Spleen (tissue), 11 donors: ENCODE data around the gene C20orf144. TPM values are rescaled to one million over a fixed set of nuclear protein-coding genes. Genes with fewer than 3 reads are reported as not detected.

Source experiments
- DNase-seq: peaks from one replicate; pipeline ENCODE4 v3.0.0-alpha.2; 2020
- H3K27ac ChIP-seq, 8 donors: fragments of 200-600 bp; sonication (generic) in 7 of 8; 1 replicate in 4 of 8; 2 replicates in 4 of 8; pipeline versions ENCODE4 v1.5.0 to v1.8.0; 2016 to 2021; ENCODE audit warnings: inconsistent platforms in 4 of 8, mild to moderate bottlenecking in 4 of 8, moderate library complexity in 1 of 8
- H3K27me3 ChIP-seq, 7 donors: fragments of 200-600 bp; sonication (generic) in 6 of 7; replicated peaks in 1 of 7; 1 replicate in 4 of 7; 2 replicates in 3 of 7; pipeline versions ENCODE4 v1.5.0 to v1.8.0; 2016 to 2021; ENCODE audit warnings: inconsistent platforms in 3 of 7, mild to moderate bottlenecking in 1 of 7
- H3K36me3 ChIP-seq, 6 donors: fragments of 200-600 bp; sonication (generic) in 5 of 6; 1 replicate in 4 of 6; 2 replicates in 2 of 6; pipeline versions ENCODE4 v1.5.0 to v1.8.0; 2016 to 2021; ENCODE audit warnings: inconsistent platforms in 2 of 6
- H3K4me1 ChIP-seq, 6 donors: fragments of 200-600 bp; sonication (generic) in 5 of 6; 1 replicate in 3 of 6; 2 replicates in 3 of 6; pipeline versions ENCODE4 v1.5.0 to v1.8.0; 2016 to 2021; ENCODE audit warnings: inconsistent platforms in 3 of 6
- H3K4me3 ChIP-seq, 8 donors: fragments of 200-600 bp; sonication (generic) in 7 of 8; 1 replicate in 4 of 8; 2 replicates in 4 of 8; pipeline versions ENCODE4 v1.5.0 to v1.8.0; 2016 to 2021; ENCODE audit warnings: inconsistent platforms in 4 of 8, mild to moderate bottlenecking in 4 of 8, moderate library complexity in 2 of 8
- H3K9me3 ChIP-seq, 8 donors: fragments of 200-600 bp; sonication (generic) in 7 of 8; 1 replicate in 4 of 8; 2 replicates in 4 of 8; pipeline versions ENCODE4 v1.5.0 to v1.8.0; 2016 to 2021; ENCODE audit warnings: inconsistent platforms in 4 of 8
- CTCF ChIP-seq, 11 experiments: fragments of 200-600 bp in 7 of 11; fragments of 450-650 bp in 4 of 11; sonication (generic) in 4 of 11; IDR thresholded peaks in 8 of 11; conservative IDR thresholded peaks in 3 of 11; 1 replicate in 7 of 11; 2 replicates in 4 of 11; pipeline versions ENCODE4 v1.4.0 to v1.8.0; 2016 to 2021; ENCODE audit warnings: antibody characterized with exemption in 11 of 11, inconsistent platforms in 4 of 11, mild to moderate bottlenecking in 1 of 11
- POLR2A ChIP-seq, 3 donors: fragments of 450-650 bp; IDR thresholded peaks; one replicate each; pipeline ENCODE4 v1.5.1; 2017; ENCODE audit warnings: antibody characterized with exemption in 3 of 3, mild to moderate bottlenecking in 1 of 3
- POLR2AphosphoS5 ChIP-seq, 3 donors: sonication (generic); formaldehyde crosslinking; IDR thresholded peaks; one replicate each; pipeline ENCODE4 v1.5.1; 2017; ENCODE audit warnings: antibody characterized with exemption in 3 of 3
- WGBS, 5 donors: extraction: QIAGEN DNeasy Blood & Tissue Kit in 3 of 5; methylation state at CpG; one replicate each; pipeline versions ENCODE4 v1.1.5 to v1.1.7; 2013 to 2018; 5-methylcytosine and 5-hydroxymethylcytosine counted together
- intact Hi-C: fragments of 100-400 bp; cut with DNase I; formaldehyde crosslinking; loops from one replicate; pipeline ENCODE4 v1.15.0; 2023; ENCODE audit warnings: low total_unique reads
- polyA plus RNA-seq, 3 donors: library from polyadenylated mRNA; stranded (reverse); fragments of 200-250 nt; gene quantifications; one replicate each; pipeline ENCODE4 v1.2.1, GENCODE V29; 2013
- total RNA-seq, 7 donors: library from RNA; depleted of rRNA in 3 of 7; stranded (reverse); fragments of >200 nt in 3 of 7; fragmentation: NEBNext Ultra II Directional in 4 of 7; extraction: Animal tissue kit (Norgen Biotek cat#: 25700) in 4 of 7; gene quantifications; one replicate each; pipeline versions ENCODE4 v1.1.0 to v1.2.1, GENCODE V29; 2016 to 2021
- donor health status: healthy with polysubstance abuse.
- donor health status: DM: no; HTN: no; CAD: no; lungs with moderate emphysema.
- donor health status: DM: no; HTN: no; CAD: no.
- donor health status: Bipolar disorder and iron deficiency.
- donor health status: healthy.
- donor health status: DM: no; HTN: no; CAD: no.
- donor health status: DM: yes; HTN: yes; CAD: no.

The C20orf144 gene
- total and polyA plus RNA-seq, 10 donors = 0.06 to 0.14 (median 0.09) TPM; not detected in 7

- Histone ChIP-seq H3K4me1 (peaks cover 5 to 67% (median 45%) of the 10 kb centered on the region in 6 donors), H3K27ac (peak overlapping the region in 5 of 8 donors; percentile 92 to 96 (median 93)), H3K27me3 (no peaks in the 10 kb centered on the region), H3K9me3 (no peaks in the 10 kb centered on the region), H3K4me3 (no peak overlapping the region), H3K36me3 (peaks cover 0 to 19% (median 2%) of the 10 kb centered on the region in 6 donors)
- intact Hi-C loops = no loop called here
- no peak for DNase-seq
- no peak for TF ChIP-seq POLR2A (IDR thresholded peaks at IDR 0.05)
- WGBS, 5 donors = 93 to 100% (median 95%) methylated on average over 2 of the region's 2 CpGs
Measured at GRCh38 chr20:33664762-33665144, 2.6 kb downstream of the C20orf144 start.

GRCh38 chr20:33666293-33667244, 4.4 kb downstream of the C20orf144 start, which contains the start of gene ACTL10:
ACTL10 (plus strand) TSS chr20:33666943; CDS start chr20:33667498, 555 bp downstream.
- TF ChIP-seq CTCF (IDR thresholded peaks at IDR 0.05 in 8 of 11, conservative IDR thresholded peaks at IDR 0.05 in 3 of 11) = peak in 8 of 11 experiments; percentile 21 to 45 (median 36)
- peak; percentile 87 to 92 (median 88) for TF ChIP-seq POLR2AphosphoS5 (IDR thresholded peaks at IDR 0.05)
- peak in 1 of 3 donors; percentile 88 for TF ChIP-seq POLR2A (IDR thresholded peaks at IDR 0.05)
- 2 to 19% (median 2%) methylated on average over 31 to 50 of the region's 50 CpGs for WGBS, 5 donors
- peak; percentile 97 for DNase-seq
- no peaks in the 10 kb centered on the region for H3K27me3 ChIP-seq
- H3K4me1 ChIP-seq = peaks cover 5 to 67% (median 45%) of the 10 kb centered on the region in 6 donors
- intact Hi-C loops = no loop called here
- no peaks in the 10 kb centered on the region for H3K9me3 ChIP-seq
- H3K36me3 ChIP-seq = peaks cover 0 to 31% (median 0%) of the 10 kb centered on the region in 6 donors
- peak within 1 kb of the TSS; percentile 80 to 94 (median 88) for H3K27ac ChIP-seq
- peak within 1 kb of the TSS; percentile 59 to 89 (median 76) for H3K4me3 ChIP-seq

GRCh38 chr20:33667245-33667675, 5.1 kb downstream of the C20orf144 start:
- Histone ChIP-seq H3K4me3 (peak overlapping the region; percentile 59 to 89 (median 76)), H3K4me1 (peaks cover 5 to 70% (median 46%) of the 10 kb centered on the region in 6 donors), H3K27ac (peak overlapping the region; percentile 80 to 94 (median 88)), H3K27me3 (no peaks in the 10 kb centered on the region), H3K36me3 (peaks cover 0 to 33% (median 0%) of the 10 kb centered on the region in 6 donors), H3K9me3 (no peaks in the 10 kb centered on the region)
- intact Hi-C loops = no loop called here
- WGBS, 5 donors = 1 to 69% (median 6%) methylated on average over 17 to 55 of the region's 55 CpGs
- TF ChIP-seq CTCF (IDR thresholded peaks at IDR 0.05 in 8 of 11, conservative IDR thresholded peaks at IDR 0.05 in 3 of 11) (no peak), POLR2AphosphoS5 (IDR thresholded peaks at IDR 0.05) (no peak), POLR2A (IDR thresholded peaks at IDR 0.05) (no peak)
- DNase-seq = peak; percentile 92

GRCh38 chr20:33667676-33668465, 5.7 kb downstream of the C20orf144 start:
- intact Hi-C loops = no loop called here
- peak; percentile 98 for DNase-seq

More at GRCh38 chr20:33667676-33668465, 5.7 kb downstream of the C20orf144 start:
- Histone ChIP-seq H3K4me1 (peaks cover 5 to 70% (median 48%) of the 10 kb centered on the region in 6 donors), H3K4me3 (peak overlapping the region; percentile 59 to 89 (median 76)), H3K27ac (peak overlapping the region; percentile 80 to 94 (median 88)), H3K36me3 (peaks cover 0 to 33% (median 0%) of the 10 kb centered on the region in 6 donors), H3K9me3 (no peaks in the 10 kb centered on the region), H3K27me3 (no peaks in the 10 kb centered on the region)
- 2 to 44% (median 12%) methylated on average over 11 to 47 of the region's 47 CpGs for WGBS, 5 donors
- TF ChIP-seq CTCF (IDR thresholded peaks at IDR 0.05 in 8 of 11, conservative IDR thresholded peaks at IDR 0.05 in 3 of 11) = peak; percentile 90 to 98 (median 96)
- no peak for TF ChIP-seq POLR2A (IDR thresholded peaks at IDR 0.05)
- peak; percentile 65 to 82 (median 71) for TF ChIP-seq POLR2AphosphoS5 (IDR thresholded peaks at IDR 0.05)
